ENCODE results near the gene OOSP4B. TPM values are rescaled to one million over a fixed set of nuclear protein-coding genes. Genes with fewer than 3 reads are reported as not detected.

OOSP4B gene
- polyA plus RNA-seq, 1 donor (not counting 4 experiments of a cell fraction or from before 2014, with no cell fraction given): not detected

- Histone ChIP-seq H3K27me3 (ENCODE audit: control insufficient read depth, extremely low read depth, insufficient read depth, low read length) (no peaks in the 10 kb centered on the region), H3K9me1 (ENCODE audit: control insufficient read depth, extremely low read depth, insufficient read depth, low read length) (no peaks in the 10 kb centered on the region), H3K4me2 (ENCODE audit: control insufficient read depth, extremely low read depth, insufficient read depth, low read depth, low read length) (no peak overlapping the region), H3K4me3 (ENCODE audit: control insufficient read depth in 2 of 3, extremely low read depth in 1 of 3, insufficient read depth in 2 of 3, low read depth in 1 of 3, low read length in 3 of 3) (no peak overlapping the region), H3K36me3 (ENCODE audit: control insufficient read depth in 2 of 2, extremely low read depth in 1 of 2, insufficient read depth in 2 of 2, low read length in 2 of 2) (no peaks in the 10 kb centered on the region), H2AFZ (ENCODE audit: control insufficient read depth, low read length) (no peak overlapping the region), H3K9ac (ENCODE audit: control insufficient read depth, extremely low read depth, insufficient read depth, low read length) (no peak overlapping the region), H4K20me1 (ENCODE audit: control insufficient read depth, extremely low read depth, insufficient read depth, low read length) (no peaks in the 10 kb centered on the region), H3K9me3 (ENCODE audit: control insufficient read depth, low read depth, low read length) (no peaks in the 10 kb centered on the region), H3K27ac (ENCODE audit: control insufficient read depth, insufficient read depth, low read length) (no peak overlapping the region), H3K79me2 (ENCODE audit: control insufficient read depth, insufficient read depth, low read length) (no peaks in the 10 kb centered on the region), H3K4me1 (ENCODE audit: control insufficient read depth, extremely low read depth, insufficient read depth, low read length) (no peaks in the 10 kb centered on the region)
- dilution Hi-C loops (cut with MboI; ENCODE audit: extremely low pct_ligation_motif_present, low sequenced_read_pairs): no loop called here
- TF ChIP-seq EZH2 (IDR thresholded peaks at IDR 0.05; ENCODE audit: low read length): no peak
- no peak for TF ChIP-seq CTCF (optimal IDR thresholded peaks at IDR 0.05 in 1 of 3, IDR thresholded peaks at IDR 0.05 in 1 of 3, conservative IDR thresholded peaks at IDR 0.05 in 1 of 3; ENCODE audit: extremely low read depth in 1 of 3, insufficient read depth in 2 of 3, low read length in 3 of 3)
- DNase-seq (ENCODE audit: low read depth, low spot score): no peak
- no peak for FAIRE-seq
These were observed 42.7 kb downstream of the OOSP4B start for GRCh38 chr11:60059521-60060240.

GRCh38 chr11:60064111-60064510, 47.1 kb downstream of the OOSP4B start:
- TF ChIP-seq CTCF (optimal IDR thresholded peaks at IDR 0.05 in 1 of 3, IDR thresholded peaks at IDR 0.05 in 1 of 3, conservative IDR thresholded peaks at IDR 0.05 in 1 of 3; ENCODE audit: extremely low read depth in 1 of 3, insufficient read depth in 2 of 3, low read length in 3 of 3): no peak
- no peak for TF ChIP-seq EZH2 (IDR thresholded peaks at IDR 0.05; ENCODE audit: low read length)
- Histone ChIP-seq H3K36me3 (ENCODE audit: control insufficient read depth in 2 of 2, extremely low read depth in 1 of 2, insufficient read depth in 2 of 2, low read length in 2 of 2) (no peaks in the 10 kb centered on the region), H3K79me2 (ENCODE audit: control insufficient read depth, insufficient read depth, low read length) (no peaks in the 10 kb centered on the region), H3K27me3 (ENCODE audit: control insufficient read depth, extremely low read depth, insufficient read depth, low read length) (no peaks in the 10 kb centered on the region), H3K9me1 (ENCODE audit: control insufficient read depth, extremely low read depth, insufficient read depth, low read length) (no peaks in the 10 kb centered on the region), H2AFZ (ENCODE audit: control insufficient read depth, low read length) (no peak overlapping the region), H3K9ac (ENCODE audit: control insufficient read depth, extremely low read depth, insufficient read depth, low read length) (no peak overlapping the region), H3K4me3 (ENCODE audit: control insufficient read depth in 2 of 3, extremely low read depth in 1 of 3, insufficient read depth in 2 of 3, low read depth in 1 of 3, low read length in 3 of 3) (no peak overlapping the region), H3K9me3 (ENCODE audit: control insufficient read depth, low read depth, low read length) (no peaks in the 10 kb centered on the region), H3K27ac (ENCODE audit: control insufficient read depth, insufficient read depth, low read length) (no peak overlapping the region), H4K20me1 (ENCODE audit: control insufficient read depth, extremely low read depth, insufficient read depth, low read length) (no peaks in the 10 kb centered on the region), H3K4me1 (ENCODE audit: control insufficient read depth, extremely low read depth, insufficient read depth, low read length) (no peaks in the 10 kb centered on the region), H3K4me2 (ENCODE audit: control insufficient read depth, extremely low read depth, insufficient read depth, low read depth, low read length) (no peak overlapping the region)
- FAIRE-seq (no peak), DNase-seq (ENCODE audit: low read depth, low spot score) (no peak)
- dilution Hi-C loops (cut with MboI; ENCODE audit: extremely low pct_ligation_motif_present, low sequenced_read_pairs): no loop called here
